Neural progenitor cell (in vitro differentiated cells): ENCODE measurements around the gene MDGA2. TPM values are rescaled to one million over a fixed set of nuclear protein-coding genes. Genes with fewer than 3 reads are reported as not detected.

Experiments used
- DNase-seq: peaks from one replicate; pipeline ENCODE4 v3.0.0-alpha.2; 2016; ENCODE audit warnings: low spot score
- H2AFZ ChIP-seq: fragments of 200-600 bp; sonication (generic); replicated peaks from 2 replicates; pipeline ENCODE4 v1.6.1; 2016; ENCODE audit warnings: antibody characterized with exemption
- H3F3A ChIP-seq: fragments of 200-600 bp; sonication (generic); 2 replicates; pipeline ENCODE4 v1.6.1; 2016; ENCODE audit warnings: antibody characterized with exemption, low read depth
- H3K27ac ChIP-seq: fragments of 200-600 bp; sonication (generic); 2 replicates; pipeline ENCODE4 v1.5.1; 2016; ENCODE audit warnings: mild to moderate bottlenecking
- H3K27me3 ChIP-seq: fragments of 200-600 bp; sonication (generic); 2 replicates; pipeline ENCODE4 v1.6.1; 2016; ENCODE audit warnings: mild to moderate bottlenecking, moderate library complexity
- H3K36me3 ChIP-seq: fragments of 200-600 bp; sonication (generic); 2 replicates; pipeline ENCODE4 v1.5.1; 2016
- H3K4me1 ChIP-seq: fragments of 200-600 bp; sonication (generic); 2 replicates; pipeline ENCODE4 v1.6.1; 2016; ENCODE audit warnings: mixed run types
- H3K4me2 ChIP-seq: fragments of 200-600 bp; sonication (generic); 2 replicates; pipeline ENCODE4 v1.6.1; 2016
- H3K4me3 ChIP-seq: fragments of 200-600 bp; sonication (generic); 2 replicates; pipeline ENCODE4 v1.5.1; 2016
- H3K79me2 ChIP-seq: fragments of 200-600 bp; sonication (generic); 2 replicates; pipeline ENCODE4 v1.6.1; 2016; ENCODE audit warnings: low read depth
- H3K9ac ChIP-seq: fragments of 200-600 bp; sonication (generic); 2 replicates; pipeline ENCODE4 v1.6.1; 2016
- H3K9me3 ChIP-seq: fragments of 200-600 bp; sonication (generic); 2 replicates; pipeline ENCODE4 v1.5.1; 2016; ENCODE audit warnings: low read depth
- H4K20me1 ChIP-seq: fragments of 200-600 bp; sonication (generic); 2 replicates; pipeline ENCODE4 v1.6.1; 2016; ENCODE audit warnings: low read depth
- H3K27ac Mint-ChIP-seq: 3 replicates; pipeline ENCODE4 v1.8.0; 2021; ENCODE audit warnings: mixed read lengths
- H3K27me3 Mint-ChIP-seq: 2 replicates; pipeline ENCODE4 v1.8.0; 2022; ENCODE audit warnings: low read depth, mild to moderate bottlenecking, inconsistent platforms, moderate library complexity, mixed read lengths; ENCODE audit not compliant: insufficient read depth
- H3K36me3 Mint-ChIP-seq: 3 replicates; pipeline ENCODE4 v1.8.0; 2021; ENCODE audit warnings: mixed read lengths
- H3K4me1 Mint-ChIP-seq: 3 replicates; pipeline ENCODE4 v1.8.0; 2021; ENCODE audit warnings: mixed read lengths
- H3K4me3 Mint-ChIP-seq: 3 replicates; pipeline ENCODE4 v1.8.0; 2021; ENCODE audit warnings: mild to moderate bottlenecking, moderate library complexity, mixed read lengths
- H3K9me3 Mint-ChIP-seq: 3 replicates; pipeline ENCODE4 v1.8.0; 2020; ENCODE audit warnings: mixed read lengths
- EZH2 ChIP-seq: fragments of 200-600 bp; sonication (generic); IDR thresholded peaks from 2 replicates; pipeline ENCODE4 v1.6.1; 2017; ENCODE audit warnings: antibody characterized with exemption, mild to moderate bottlenecking, moderate library complexity
- EZH2phosphoT487 ChIP-seq: fragments of 200-600 bp; sonication (generic); IDR thresholded peaks from 2 replicates; pipeline ENCODE4 v1.6.1; 2017; ENCODE audit warnings: antibody characterized with exemption
- small RNA-seq: library from RNA; depleted of rRNA; stranded (forward); fragments of <200 nt; gene quantifications from one replicate; pipeline ENCODE3, GENCODE V24; 2015
- total RNA-seq: library from RNA; depleted of rRNA; stranded (reverse); fragments of >200 nt; gene quantifications from 2 replicates; pipeline ENCODE4 v1.2.3, GENCODE V29; 2015; ENCODE audit warnings: low replicate concordance
- TF ChIP-seq, protein P1 (sequence below): fragments of 200-600 bp; sonication (generic); IDR thresholded peaks from 2 replicates; pipeline ENCODE4 v1.5.1; 2017; ENCODE audit warnings: antibody characterized with exemption, mild to moderate bottlenecking

MDGA2 gene
- total RNA-seq, 1 donor from 2014 or later = 1.0 TPM

DNA sequence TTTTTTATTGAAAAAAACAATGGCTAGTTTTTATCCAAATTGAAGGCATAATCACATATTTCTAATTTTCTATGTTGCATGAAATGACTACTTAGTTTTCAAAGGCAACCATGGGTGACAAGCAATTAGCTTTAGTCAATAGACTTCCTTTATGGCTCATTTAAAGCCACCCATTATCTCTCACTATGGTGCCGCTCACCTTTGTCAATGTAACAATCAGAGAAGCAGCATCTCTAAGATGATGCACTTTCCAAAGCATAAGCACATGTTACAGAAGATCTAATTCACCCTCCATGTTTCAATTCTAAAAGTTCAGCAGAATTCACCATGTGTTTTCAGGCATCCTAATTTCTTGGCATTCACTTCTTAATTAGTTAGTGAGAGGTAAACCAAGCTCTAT lies 857.3 kb downstream of the MDGA2 start:
- no peak overlapping the region for H3K27ac ChIP-seq
- Mint-ChIP-seq H3K4me3 (no peak overlapping the region), H3K27ac (no peak overlapping the region), H3K9me3 (no peaks in the 10 kb centered on the region), H3K4me1 (no peaks in the 10 kb centered on the region), H3K36me3 (no peaks in the 10 kb centered on the region), H3K27me3 (no peaks in the 10 kb centered on the region)
- no peak overlapping the region for H3K4me3 ChIP-seq
- H2AFZ ChIP-seq = no peak overlapping the region
- no peaks in the 10 kb centered on the region for H3F3A ChIP-seq
- H3K4me1 ChIP-seq = peaks cover 13% of the 10 kb centered on the region
- no peaks in the 10 kb centered on the region for H3K27me3 ChIP-seq
- TF ChIP-seq EZH2phosphoT487 = peak; percentile 88
- no peak for TF ChIP-seq EZH2
- no peak overlapping the region for H3K4me2 ChIP-seq
- no peaks in the 10 kb centered on the region for H3K79me2 ChIP-seq
- no peaks in the 10 kb centered on the region for H3K36me3 ChIP-seq
- no peaks in the 10 kb centered on the region for H3K9me3 ChIP-seq
- peak; percentile 54 for DNase-seq
- no peaks in the 10 kb centered on the region for H4K20me1 ChIP-seq
- H3K9ac ChIP-seq = no peak overlapping the region

DNA sequence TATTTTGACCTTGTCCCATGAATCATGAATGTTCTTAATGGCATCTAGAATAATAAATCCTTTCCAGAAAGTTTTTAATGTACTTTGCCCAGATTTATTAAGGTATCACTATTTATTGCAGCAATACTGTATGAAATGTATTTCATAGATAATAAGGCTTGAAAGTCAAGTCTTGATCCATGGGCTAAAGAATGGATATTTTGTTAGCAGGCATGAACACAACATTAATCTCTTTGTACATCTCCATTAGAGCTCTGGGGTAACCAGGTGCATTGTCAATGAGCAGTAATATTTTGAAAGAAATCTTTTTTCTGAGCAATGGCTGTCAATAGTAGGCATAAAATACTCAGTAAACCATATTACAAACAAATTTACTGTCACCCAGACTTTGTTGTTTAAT lies 882.3 kb downstream of the MDGA2 start:
- no peak overlapping the region for H3K27ac Mint-ChIP-seq
- Histone ChIP-seq H3K79me2 (no peaks in the 10 kb centered on the region), H3F3A (no peaks in the 10 kb centered on the region), H3K4me2 (no peak overlapping the region), H3K4me1 (no peaks in the 10 kb centered on the region), H3K27ac (no peak overlapping the region), H3K9me3 (no peaks in the 10 kb centered on the region), H3K9ac (no peak overlapping the region), H3K36me3 (peaks cover 3% of the 10 kb centered on the region), H2AFZ (no peak overlapping the region), H3K27me3 (no peaks in the 10 kb centered on the region), H4K20me1 (no peaks in the 10 kb centered on the region), H3K4me3 (no peak overlapping the region)
- no peak overlapping the region for H3K4me3 Mint-ChIP-seq
- H3K4me1 Mint-ChIP-seq = no peaks in the 10 kb centered on the region
- H3K27me3 Mint-ChIP-seq = no peaks in the 10 kb centered on the region
- H3K36me3 Mint-ChIP-seq = no peaks in the 10 kb centered on the region
- TF ChIP-seq, protein P1, sequence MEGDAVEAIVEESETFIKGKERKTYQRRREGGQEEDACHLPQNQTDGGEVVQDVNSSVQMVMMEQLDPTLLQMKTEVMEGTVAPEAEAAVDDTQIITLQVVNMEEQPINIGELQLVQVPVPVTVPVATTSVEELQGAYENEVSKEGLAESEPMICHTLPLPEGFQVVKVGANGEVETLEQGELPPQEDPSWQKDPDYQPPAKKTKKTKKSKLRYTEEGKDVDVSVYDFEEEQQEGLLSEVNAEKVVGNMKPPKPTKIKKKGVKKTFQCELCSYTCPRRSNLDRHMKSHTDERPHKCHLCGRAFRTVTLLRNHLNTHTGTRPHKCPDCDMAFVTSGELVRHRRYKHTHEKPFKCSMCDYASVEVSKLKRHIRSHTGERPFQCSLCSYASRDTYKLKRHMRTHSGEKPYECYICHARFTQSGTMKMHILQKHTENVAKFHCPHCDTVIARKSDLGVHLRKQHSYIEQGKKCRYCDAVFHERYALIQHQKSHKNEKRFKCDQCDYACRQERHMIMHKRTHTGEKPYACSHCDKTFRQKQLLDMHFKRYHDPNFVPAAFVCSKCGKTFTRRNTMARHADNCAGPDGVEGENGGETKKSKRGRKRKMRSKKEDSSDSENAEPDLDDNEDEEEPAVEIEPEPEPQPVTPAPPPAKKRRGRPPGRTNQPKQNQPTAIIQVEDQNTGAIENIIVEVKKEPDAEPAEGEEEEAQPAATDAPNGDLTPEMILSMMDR = no peak
- TF ChIP-seq EZH2 (no peak), EZH2phosphoT487 (no peak)
- H3K9me3 Mint-ChIP-seq = peaks cover 6% of the 10 kb centered on the region
- DNase-seq = no peak

Small RNA genes within 50 kb of the gene (small RNA-seq; reads per million reads assigned to genes)
- gene RF00402 = not detected
